ENCODE measurements around the gene CWC25. TPM values are rescaled to one million over a fixed set of nuclear protein-coding genes. Genes with fewer than 3 reads are reported as not detected.

The CWC25 gene
- total and polyA plus RNA-seq, 2 experiments from 2014 or later: 11.6 to 29.8 TPM

DNA sequence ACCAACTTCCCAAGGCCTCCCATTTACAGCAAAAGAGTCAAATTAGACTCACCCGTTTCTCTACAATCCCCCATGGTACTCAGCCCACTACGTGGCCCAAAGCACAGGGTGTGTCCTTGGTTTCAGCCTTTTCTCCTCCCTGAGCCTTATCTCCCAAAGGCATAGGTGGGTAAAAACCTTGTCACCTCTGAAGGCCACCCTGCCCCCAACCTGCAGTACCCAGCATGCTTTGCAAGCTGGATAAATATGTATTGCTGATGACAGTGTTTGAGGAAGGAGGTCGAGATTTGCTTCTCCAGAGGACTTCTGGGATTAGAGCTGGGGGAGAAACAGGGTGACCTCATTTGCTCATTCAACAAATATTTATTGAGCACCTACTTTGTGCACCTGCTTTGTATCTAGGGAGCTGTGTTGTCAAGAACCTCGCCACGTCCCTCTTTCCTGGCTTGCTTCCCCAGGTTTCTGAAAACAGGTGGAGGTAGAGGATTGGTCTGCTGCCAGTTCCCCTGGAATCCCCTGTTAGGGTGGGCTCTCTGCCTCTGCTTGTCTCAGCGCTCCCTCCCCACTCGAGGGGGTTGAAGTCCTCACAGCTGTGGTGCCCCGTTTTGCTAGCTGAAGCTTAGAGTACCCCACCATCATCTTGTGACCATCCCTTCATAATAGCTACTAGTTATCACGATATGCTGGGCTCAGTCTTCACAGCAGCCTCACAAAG is 47.7 kb upstream of the CWC25 start:
- 0 out of 2 replicates have a peak, but pooled peaks cover 5% of the 10 kb centered on the region for H3F3A ChIP-seq (replicated peaks; ENCODE audit: low read depth)
- TF ChIP-seq STAT1 (IDR thresholded peaks at IDR 0.05; ENCODE audit: unreplicated experiment) (no peak), ZNF331 (CRISPR knock-in tag; IDR thresholded peaks at IDR 0.05; ENCODE audit: low read depth) (no peak), NANOG (IDR thresholded peaks at IDR 0.05; ENCODE audit: borderline replicate concordance) (no peak), EZH2 (IDR thresholded peaks at IDR 0.05; ENCODE audit: low read depth, unreplicated experiment) (no peak), ETS1 (IDR thresholded peaks at IDR 0.05) (no peak), EZH2phosphoT487 (IDR thresholded peaks at IDR 0.05; ENCODE audit: unreplicated experiment) (no peak), POLR2AphosphoS5 (IDR thresholded peaks at IDR 0.05; ENCODE audit: low read depth) (no peak), ZNF114 (CRISPR knock-in tag; IDR thresholded peaks at IDR 0.05) (no peak), JUNB (IDR thresholded peaks at IDR 0.05; ENCODE audit: unreplicated experiment) (no peak), REST (IDR thresholded peaks at IDR 0.05; ENCODE audit: unreplicated experiment) (no peak), CREB1 (CRISPR knock-in tag; IDR thresholded peaks at IDR 0.05; ENCODE audit: low read depth) (no peak)
- TF ChIP-seq, protein P1, sequence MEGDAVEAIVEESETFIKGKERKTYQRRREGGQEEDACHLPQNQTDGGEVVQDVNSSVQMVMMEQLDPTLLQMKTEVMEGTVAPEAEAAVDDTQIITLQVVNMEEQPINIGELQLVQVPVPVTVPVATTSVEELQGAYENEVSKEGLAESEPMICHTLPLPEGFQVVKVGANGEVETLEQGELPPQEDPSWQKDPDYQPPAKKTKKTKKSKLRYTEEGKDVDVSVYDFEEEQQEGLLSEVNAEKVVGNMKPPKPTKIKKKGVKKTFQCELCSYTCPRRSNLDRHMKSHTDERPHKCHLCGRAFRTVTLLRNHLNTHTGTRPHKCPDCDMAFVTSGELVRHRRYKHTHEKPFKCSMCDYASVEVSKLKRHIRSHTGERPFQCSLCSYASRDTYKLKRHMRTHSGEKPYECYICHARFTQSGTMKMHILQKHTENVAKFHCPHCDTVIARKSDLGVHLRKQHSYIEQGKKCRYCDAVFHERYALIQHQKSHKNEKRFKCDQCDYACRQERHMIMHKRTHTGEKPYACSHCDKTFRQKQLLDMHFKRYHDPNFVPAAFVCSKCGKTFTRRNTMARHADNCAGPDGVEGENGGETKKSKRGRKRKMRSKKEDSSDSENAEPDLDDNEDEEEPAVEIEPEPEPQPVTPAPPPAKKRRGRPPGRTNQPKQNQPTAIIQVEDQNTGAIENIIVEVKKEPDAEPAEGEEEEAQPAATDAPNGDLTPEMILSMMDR (conservative IDR thresholded peaks at IDR 0.05; ENCODE audit: low read depth in 2 of 2): no peak
- TF ChIP-seq, protein P2, sequence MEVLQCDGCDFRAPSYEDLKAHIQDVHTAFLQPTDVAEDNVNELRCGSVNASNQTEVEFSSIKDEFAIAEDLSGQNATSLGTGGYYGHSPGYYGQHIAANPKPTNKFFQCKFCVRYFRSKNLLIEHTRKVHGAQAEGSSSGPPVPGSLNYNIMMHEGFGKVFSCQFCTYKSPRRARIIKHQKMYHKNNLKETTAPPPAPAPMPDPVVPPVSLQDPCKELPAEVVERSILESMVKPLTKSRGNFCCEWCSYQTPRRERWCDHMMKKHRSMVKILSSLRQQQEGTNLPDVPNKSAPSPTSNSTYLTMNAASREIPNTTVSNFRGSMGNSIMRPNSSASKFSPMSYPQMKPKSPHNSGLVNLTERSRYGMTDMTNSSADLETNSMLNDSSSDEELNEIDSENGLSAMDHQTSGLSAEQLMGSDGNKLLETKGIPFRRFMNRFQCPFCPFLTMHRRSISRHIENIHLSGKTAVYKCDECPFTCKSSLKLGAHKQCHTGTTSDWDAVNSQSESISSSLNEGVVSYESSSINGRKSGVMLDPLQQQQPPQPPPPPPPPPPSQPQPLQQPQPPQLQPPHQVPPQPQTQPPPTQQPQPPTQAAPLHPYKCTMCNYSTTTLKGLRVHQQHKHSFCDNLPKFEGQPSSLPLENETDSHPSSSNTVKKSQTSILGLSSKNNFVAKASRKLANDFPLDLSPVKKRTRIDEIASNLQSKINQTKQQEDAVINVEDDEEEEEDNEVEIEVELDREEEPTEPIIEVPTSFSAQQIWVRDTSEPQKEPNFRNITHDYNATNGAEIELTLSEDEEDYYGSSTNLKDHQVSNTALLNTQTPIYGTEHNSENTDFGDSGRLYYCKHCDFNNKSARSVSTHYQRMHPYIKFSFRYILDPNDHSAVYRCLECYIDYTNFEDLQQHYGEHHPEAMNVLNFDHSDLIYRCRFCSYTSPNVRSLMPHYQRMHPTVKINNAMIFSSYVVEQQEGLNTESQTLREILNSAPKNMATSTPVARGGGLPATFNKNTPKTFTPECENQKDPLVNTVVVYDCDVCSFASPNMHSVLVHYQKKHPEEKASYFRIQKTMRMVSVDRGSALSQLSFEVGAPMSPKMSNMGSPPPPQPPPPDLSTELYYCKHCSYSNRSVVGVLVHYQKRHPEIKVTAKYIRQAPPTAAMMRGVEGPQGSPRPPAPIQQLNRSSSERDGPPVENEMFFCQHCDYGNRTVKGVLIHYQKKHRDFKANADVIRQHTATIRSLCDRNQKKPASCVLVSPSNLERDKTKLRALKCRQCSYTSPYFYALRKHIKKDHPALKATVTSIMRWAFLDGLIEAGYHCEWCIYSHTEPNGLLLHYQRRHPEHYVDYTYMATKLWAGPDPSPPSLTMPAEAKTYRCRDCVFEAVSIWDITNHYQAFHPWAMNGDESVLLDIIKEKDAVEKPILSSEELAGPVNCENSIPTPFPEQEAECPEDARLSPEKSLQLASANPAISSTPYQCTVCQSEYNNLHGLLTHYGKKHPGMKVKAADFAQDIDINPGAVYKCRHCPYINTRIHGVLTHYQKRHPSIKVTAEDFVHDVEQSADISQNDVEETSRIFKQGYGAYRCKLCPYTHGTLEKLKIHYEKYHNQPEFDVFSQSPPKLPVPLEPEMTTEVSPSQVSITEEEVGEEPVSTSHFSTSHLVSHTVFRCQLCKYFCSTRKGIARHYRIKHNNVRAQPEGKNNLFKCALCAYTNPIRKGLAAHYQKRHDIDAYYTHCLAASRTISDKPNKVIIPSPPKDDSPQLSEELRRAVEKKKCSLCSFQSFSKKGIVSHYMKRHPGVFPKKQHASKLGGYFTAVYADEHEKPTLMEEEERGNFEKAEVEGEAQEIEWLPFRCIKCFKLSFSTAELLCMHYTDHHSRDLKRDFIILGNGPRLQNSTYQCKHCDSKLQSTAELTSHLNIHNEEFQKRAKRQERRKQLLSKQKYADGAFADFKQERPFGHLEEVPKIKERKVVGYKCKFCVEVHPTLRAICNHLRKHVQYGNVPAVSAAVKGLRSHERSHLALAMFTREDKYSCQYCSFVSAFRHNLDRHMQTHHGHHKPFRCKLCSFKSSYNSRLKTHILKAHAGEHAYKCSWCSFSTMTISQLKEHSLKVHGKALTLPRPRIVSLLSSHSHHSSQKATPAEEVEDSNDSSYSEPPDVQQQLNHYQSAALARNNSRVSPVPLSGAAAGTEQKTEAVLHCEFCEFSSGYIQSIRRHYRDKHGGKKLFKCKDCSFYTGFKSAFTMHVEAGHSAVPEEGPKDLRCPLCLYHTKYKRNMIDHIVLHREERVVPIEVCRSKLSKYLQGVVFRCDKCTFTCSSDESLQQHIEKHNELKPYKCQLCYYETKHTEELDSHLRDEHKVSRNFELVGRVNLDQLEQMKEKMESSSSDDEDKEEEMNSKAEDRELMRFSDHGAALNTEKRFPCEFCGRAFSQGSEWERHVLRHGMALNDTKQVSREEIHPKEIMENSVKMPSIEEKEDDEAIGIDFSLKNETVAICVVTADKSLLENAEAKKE (CRISPR knock-in tag; IDR thresholded peaks at IDR 0.05): no peak
- Mint-ChIP-seq H3K4me1 (peaks cover 63% of the 10 kb centered on the region), H3K9me3 (peaks cover 3% of the 10 kb centered on the region; the same call in 1 of the 3 replicates), H3K36me3 (ENCODE audit: low read depth) (peaks cover 4% of the 10 kb centered on the region), H3K4me3 (peak overlapping the region; percentile 16; the same call in 1 of the 3 replicates), H3K27ac (no peak overlapping the region), H3K27me3 (ENCODE audit: insufficient read depth, low read depth, poor library complexity) (peaks cover 22% of the 10 kb centered on the region)
- 0 out of 2 replicates have a peak overlapping the region, but pooled peaks have one; percentile 100 for H3K4me3 ChIP-seq
- DNase-seq (ENCODE audit: low spot score): no peak
- no peaks in the 10 kb centered on the region for H3K36me3 ChIP-seq (ENCODE audit: insufficient read depth)
- H3K4me1 ChIP-seq (ENCODE audit: insufficient read depth): peaks cover 55% of the 10 kb centered on the region
- no peak overlapping the region; the same call in 1 of the 2 replicates for H3K27ac ChIP-seq (ENCODE audit: low read depth)
- peaks cover 72% of the 10 kb centered on the region for H3K79me2 ChIP-seq (replicated peaks; ENCODE audit: insufficient read depth)
- no peaks in the 10 kb centered on the region for H3K9me2 ChIP-seq (ENCODE audit: insufficient read depth)
- peak overlapping the region; percentile 97; the same call in 1 of the 2 replicates for H3K4me2 ChIP-seq
- peaks cover 15% of the 10 kb centered on the region for H4K20me1 ChIP-seq (replicated peaks; ENCODE audit: insufficient read depth)
- no peak overlapping the region for H2AFZ ChIP-seq
- ATAC-seq: no peak
- H3K27me3 ChIP-seq (ENCODE audit: insufficient read depth): no peaks in the 10 kb centered on the region

All from GM23338 (cell line).